ENCODE data around the gene MAN2B2. TPM values are rescaled to one million over a fixed set of nuclear protein-coding genes. Genes with fewer than 3 reads are reported as not detected.

The MAN2B2 gene
- total and polyA plus RNA-seq, 9 of the 15 experiments (the other 6 are each of a cell fraction or from before 2014, with no cell fraction given), result 0.21 to 8.8 (median 3.7) TPM

- TF ChIP-seq MGA (IDR thresholded peaks at IDR 0.05), result 0 out of 2 replicates have a peak, but pooled peaks have one; percentile 24
- no peak for TF ChIP-seq ZNF77 (CRISPR knock-in tag; IDR thresholded peaks at IDR 0.05)
- no peak for TF ChIP-seq ZNF408 (CRISPR knock-in tag; IDR thresholded peaks at IDR 0.05; ENCODE audit: low read depth)
- no peak for TF ChIP-seq ZFP30 (CRISPR knock-in tag; IDR thresholded peaks at IDR 0.05; ENCODE audit: borderline replicate concordance)
- TF ChIP-seq ATF7 (IDR thresholded peaks at IDR 0.05), result no peak
- TF ChIP-seq USF1 (CRISPR knock-in tag; IDR thresholded peaks at IDR 0.05), result peak; percentile 75
- TF ChIP-seq BCL6 (CRISPR knock-in tag; IDR thresholded peaks at IDR 0.05), result no peak
- no peak for TF ChIP-seq ZNF165 (CRISPR knock-in tag; IDR thresholded peaks at IDR 0.05; ENCODE audit: borderline replicate concordance)
- no peak for TF ChIP-seq ZFP91 (CRISPR knock-in tag; IDR thresholded peaks at IDR 0.05)
- TF ChIP-seq, protein P1, sequence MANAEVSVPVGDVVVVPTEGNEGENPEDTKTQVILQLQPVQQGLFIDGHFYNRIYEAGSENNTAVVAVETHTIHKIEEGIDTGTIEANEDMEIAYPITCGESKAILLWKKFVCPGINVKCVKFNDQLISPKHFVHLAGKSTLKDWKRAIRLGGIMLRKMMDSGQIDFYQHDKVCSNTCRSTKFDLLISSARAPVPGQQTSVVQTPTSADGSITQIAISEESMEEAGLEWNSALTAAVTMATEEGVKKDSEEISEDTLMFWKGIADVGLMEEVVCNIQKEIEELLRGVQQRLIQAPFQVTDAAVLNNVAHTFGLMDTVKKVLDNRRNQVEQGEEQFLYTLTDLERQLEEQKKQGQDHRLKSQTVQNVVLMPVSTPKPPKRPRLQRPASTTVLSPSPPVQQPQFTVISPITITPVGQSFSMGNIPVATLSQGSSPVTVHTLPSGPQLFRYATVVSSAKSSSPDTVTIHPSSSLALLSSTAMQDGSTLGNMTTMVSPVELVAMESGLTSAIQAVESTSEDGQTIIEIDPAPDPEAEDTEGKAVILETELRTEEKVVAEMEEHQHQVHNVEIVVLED (CRISPR knock-in tag; IDR thresholded peaks at IDR 0.05), result no peak
- no peak for TF ChIP-seq TFAM (CRISPR knock-in tag; conservative IDR thresholded peaks at IDR 0.05)
Measured at GRCh38 chr4:6647582-6648230, 72.7 kb downstream of the MAN2B2 start (continued).

All from K562 (cell line).